NCI-H2107 treated with DMSO at 0.1 percent for 48 hours (cell line): Measurements from ENCODE around the gene EVA1C.
"Not testable (repeated sequence)": the region's sequence is repeated elsewhere in the genome, so short reads cannot be mapped to it uniquely, and the experiment has no call there.

ENCODE experiments used
- DNase-seq: peaks from one replicate; lab custom pipeline; 2025; ENCODE audit not compliant: unreplicated experiment; lab: John Stamatoyannopoulos, UW

EVA1C gene

DNA sequence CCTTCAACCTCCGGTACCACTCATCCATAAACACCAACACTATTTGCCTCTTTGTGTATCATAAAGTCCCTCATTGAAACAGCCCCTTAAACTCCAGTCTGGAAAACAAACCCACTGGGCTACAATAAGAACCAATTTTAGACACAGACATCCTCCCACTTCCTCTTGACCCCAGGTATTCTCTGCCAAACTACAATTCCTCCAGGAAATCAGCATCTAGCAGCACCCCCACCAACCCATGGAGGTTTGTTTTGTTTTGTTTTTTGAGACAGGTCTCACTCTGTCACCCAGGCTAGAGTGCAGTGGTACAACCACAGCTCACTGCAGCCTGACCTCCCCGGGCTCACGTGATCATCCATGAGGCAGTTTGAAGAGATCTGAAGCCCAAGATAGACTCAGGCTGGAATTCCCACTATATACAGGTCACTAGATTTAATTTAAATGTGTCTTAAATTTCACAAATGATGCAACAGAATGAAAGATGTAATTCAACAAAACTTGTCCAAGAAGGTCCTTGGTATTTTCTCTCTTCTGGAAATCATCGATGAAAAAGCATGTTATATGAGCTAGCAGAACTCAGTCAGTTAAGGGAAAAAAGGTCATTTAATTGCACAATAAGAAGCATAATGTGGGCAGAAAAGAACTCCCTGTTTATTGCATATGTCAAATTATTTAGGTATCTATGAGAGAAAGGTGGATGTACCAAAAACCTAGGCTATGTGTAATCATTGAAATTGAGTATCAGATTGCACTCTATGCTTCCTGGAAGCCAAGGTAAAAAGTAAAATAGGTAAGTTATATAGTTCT, 142.5 kb downstream of the EVA1C start:
- DNase-seq, result no peak

DNA sequence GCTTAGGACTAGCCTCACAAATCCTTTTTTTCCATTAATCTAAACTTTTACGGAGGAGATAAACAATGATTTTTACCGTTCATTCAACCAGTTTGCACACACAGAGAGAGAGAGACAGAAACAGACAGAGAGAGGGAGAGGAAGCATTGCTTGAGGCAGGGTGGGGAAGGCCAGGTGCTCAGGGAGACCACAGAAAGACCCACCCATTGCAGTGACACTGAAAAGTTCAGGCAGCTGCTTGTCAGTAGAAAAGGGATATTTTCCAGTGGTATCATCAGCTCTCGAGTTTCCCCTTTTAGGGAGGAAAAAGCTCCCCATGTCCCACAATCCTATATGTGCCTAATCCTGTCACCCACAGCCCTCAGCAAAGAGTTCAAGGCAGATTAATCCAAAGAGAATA, 145.6 kb downstream of the EVA1C start:
- DNase-seq, result no peak

DNA sequence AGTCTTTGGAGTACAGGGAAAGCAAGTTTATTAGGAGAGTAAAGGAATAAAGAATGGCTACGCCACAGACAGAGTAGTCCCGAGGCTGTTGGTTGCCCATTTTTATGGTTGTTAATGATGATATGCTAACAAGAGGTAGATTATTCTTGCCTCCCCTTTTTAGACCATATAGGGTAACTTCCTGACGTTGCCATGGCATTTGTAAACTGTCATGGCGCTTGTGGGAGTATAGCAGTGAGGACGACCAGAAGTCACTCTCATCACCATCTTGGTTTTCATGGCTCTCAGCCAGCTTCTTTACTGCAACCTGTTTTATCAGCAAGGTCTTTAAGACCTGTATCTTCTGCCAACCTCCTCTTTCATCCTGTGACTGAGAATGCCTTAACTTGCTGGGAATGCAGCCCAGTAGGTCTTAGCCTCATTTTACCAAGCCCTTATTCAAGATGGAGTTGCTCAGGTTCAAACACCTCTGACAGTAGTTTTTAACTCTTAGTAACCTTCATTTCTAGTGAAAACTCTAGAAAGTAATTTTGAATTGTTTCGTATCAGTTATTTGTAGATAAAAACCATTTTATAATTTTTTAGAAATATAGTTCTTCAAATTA, 146.6 kb downstream of the EVA1C start:
- no peak for DNase-seq

DNA sequence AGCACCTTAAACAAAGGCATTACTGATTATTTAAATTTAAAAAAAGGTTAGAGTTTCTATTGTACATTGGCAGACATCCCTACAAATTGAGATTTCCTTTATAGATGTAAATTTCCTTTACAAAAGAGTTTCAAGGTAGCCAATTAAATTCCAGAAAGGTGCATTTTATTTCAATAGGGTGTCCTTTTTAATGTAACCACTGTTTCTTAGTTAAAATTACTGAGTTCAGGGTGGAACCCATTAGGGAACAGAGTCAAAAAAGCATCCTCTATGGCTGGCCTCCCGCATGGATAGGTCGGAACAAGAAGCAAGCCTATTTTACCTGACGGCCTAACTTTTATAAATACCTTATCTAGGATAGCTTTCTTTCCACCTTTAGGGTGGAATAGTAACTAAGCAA, 148.4 kb downstream of the EVA1C start:
- DNase-seq, result no peak

DNA sequence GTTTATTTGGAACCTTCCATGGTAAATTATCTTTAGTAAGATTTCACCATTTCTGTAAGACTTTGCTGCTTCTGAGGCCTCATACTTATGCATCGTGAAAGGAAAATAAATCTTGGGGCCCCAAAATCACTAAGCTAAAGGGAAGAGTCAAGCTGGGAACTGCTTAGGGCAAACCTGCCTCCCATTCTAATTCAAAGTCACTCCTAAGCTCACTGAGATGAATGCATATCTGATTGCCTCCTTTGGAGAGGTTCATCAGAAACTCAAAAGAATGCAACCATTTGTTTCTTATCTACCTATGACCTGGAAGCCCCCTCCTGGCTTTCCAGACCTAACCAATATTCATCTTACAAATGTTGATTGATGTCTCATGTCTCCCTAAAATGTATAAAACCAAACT, 149.0 kb downstream of the EVA1C start:
- DNase-seq, result not testable (repeated sequence)

DNA sequence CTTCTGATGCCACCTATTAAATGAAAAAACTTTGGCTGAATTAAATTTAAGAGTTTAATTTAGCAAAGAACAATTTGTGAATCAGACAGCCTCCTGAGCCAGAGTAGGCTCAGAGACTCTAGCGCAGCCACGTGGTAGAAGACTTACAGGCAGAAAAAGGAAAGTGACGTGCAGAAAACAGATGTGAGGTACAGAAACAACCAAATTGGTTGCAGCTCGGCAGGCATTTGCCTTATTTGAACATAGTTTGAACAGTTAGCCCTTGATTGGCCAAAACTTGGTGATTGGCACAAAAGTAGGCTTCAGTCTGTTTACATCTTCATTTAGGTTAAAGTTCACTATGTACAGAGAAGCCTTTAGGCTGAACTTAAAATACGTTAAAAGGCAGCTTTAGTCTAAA, 149.9 kb downstream of the EVA1C start:
- no peak for DNase-seq

DNA sequence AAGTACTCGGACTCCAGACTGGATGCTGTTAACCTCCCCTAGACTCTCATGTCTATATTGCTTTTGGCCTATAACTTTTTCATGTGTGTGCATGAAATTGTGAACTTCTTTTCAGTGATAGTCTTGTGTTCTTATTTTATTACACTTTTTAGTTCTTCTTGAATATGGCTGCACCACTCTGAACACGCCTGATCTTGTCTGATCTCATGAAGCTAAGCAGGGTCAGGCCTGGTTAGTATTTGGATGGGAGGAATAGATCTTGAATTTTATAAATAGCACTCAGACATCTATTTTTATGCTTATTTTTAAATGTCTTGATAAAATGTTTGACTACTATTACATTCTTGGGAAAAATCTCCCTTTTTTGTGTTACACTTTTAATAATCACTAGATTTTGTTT, 150.4 kb downstream of the EVA1C start:
- no peak for DNase-seq
